Effector CD4-positive, alpha-beta T cell (primary cell): Measurements from ENCODE around the gene MIDN.
A peak's percentile ranks its signal among the peaks of the same experiment; 100 is the strongest.

ENCODE experiments used
- DNase-seq: peaks from one replicate; pipeline ENCODE4 v3.0.0-alpha.2; 2020

MIDN gene

DNA sequence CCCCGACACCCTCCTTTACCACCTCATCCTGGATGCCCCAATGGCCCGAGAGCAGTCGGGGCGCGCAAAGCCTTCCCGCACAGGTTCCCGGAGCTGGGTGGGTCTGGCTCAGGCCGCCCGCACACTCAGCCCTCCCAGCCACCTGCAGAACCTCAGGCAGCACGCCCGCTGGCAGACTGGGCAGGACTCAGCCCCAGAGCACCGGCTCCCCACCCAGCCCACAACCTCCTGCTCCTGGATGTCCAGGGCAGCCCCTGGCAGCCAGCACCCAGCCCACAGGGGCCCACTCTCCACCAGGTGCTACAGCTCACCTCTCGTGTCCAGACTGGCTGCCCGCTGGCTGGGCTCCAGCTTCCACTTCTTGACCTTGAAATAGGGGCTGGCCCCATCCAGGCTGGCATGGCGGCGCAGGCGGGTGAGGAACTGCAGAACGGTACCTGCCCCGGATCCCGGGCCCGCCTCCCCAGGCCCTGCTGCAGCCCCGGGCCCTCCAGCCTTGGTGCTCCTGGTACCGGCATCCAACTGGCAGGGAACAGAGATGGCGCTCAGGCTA is 15.2 kb upstream of the MIDN start:
- no peak for DNase-seq

DNA sequence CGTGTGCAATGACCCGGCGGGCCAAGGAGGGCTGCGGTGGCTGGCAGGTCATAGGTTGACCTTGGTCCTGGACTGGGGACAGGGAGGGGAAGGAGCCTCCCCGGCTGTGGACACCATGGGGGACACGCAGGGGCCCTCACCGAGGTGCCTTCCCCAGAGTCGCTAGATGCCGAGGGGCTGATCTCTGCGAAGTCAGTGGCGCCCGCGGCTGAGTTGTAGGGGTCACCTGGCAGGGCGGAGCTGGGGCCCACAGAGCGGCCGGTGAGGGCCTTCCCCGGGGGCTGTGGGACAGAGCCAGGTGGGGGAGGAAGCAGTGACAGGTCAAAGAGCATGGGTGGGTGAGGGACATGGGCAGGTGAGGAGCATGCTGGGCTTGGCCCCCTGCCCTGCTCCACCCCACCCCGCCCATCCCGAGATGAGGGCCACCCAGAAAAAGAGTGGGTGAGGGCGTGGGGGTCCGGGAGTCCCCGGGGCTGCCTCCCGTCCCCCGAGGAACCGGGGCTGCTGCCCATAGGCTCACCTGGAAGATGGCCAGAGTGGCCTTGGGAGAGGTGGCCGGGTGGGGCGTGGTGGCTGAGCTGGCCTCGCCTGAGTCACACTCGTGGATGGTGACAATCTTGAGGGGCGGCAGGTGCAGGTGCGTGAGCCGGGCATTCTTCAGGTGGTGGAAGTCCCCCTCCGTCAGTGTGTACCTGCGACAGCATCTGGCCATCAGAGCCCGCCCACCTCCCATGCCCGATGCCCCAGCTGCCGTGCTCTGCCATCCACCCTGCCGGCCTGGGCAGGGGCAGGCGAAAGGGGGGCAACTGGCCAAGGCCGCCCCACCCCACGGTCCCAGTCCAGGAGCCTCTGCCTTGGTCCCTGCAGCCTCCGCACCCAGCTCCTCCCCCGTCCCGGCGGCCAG is 14.1 kb upstream of the MIDN start:
- no peak for DNase-seq

DNA sequence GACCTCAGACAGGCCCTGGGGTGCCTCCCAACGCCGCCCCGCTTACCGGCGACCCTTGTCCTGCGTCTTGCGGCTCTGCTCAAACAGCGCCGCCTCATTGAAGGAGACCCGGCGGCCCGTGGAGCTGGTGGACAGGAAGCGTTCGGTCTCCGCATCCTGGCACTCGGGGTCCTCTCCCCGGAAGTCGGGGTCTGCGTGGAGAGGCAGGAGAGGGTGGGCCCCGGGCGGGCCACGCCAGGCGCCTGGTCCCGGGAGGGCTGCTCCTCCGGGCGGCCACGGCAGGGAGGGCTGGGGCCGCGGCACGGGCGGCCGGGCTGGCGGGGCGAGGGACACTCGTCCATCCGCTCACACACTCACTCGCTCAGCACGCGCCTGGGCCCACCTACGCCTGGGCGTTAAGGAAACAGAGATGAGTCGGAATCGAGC is 13.4 kb upstream of the MIDN start:
- no peak for DNase-seq

DNA sequence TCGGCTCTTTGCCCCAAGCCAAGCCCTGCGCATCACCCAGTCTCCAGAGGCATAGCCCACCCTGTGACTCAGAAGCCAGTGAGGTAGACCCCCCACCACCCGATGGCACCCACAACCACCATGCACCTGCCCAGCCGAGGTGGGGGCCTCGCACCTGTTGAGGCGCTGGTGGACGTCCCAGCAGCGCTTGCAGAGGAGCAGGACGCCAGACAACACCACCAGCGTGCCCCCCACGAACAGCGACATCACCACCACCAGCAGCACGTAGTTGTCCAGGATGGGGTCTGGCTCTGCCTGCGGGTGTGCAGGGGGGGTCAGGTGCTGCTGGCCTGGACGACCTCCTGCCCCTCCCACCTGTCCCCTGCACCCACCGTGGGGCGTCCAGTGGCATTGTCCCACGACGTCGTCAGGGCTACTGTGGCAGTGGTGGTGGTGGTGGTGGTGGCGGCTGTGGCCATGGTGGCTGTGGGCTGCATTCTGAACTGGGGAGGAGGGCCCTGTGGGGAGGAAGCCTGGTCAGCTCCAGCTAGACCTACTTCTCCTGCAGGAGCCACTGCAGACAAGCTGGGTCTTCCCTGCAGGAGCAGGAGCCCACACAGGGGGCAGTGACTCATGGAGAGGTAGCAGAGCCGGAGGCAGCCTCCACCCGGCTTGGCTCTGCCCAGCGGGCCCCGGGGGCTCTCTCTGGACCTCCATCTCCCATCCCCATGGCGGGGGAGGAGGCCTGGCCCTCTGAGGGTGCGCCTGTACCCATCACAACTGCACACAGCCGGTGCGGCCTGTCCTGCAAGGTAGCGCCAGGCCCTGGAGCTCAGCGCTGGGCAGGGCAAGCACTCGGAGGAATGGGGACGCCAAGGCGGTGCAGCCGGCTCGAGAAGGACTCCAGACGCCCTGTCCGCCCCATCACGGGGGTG is 12.5 kb upstream of the MIDN start:
- no peak for DNase-seq

GRCh38 chr19:1236576-1236975 is 11.8 kb upstream of the MIDN start:
- no peak for DNase-seq

DNA sequence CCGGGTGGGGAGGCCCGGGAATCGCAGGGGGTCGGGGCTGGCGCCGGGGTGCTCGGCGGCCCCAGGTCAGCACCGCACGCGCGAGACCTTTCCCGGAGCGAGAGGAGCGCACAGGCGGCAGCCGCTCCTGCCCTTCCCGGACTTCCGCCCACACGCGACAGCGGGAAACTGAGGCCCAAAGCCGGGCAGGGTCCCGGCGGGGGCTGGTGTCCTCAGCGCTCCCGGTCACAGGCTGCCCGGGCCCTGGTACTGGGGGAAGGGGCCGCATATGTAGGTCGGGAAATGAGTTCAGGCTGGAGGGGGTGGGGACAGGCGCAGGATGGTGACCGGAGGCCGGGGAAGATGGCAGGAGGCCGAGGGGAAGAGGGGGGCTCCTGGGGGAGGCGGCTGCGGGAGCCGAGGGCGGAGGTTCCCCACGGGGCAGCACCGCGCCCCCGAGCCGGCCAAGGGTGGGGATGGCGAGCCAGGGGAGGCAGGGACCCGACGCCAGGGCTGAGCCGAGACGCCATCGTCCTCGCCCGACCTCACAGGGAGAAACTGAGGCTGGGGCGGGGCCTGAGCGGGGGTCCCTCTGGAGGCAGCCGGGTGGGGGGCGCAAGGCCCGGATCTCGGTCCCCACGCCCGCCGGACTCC is 11.2 kb upstream of the MIDN start:
- no peak for DNase-seq

DNA sequence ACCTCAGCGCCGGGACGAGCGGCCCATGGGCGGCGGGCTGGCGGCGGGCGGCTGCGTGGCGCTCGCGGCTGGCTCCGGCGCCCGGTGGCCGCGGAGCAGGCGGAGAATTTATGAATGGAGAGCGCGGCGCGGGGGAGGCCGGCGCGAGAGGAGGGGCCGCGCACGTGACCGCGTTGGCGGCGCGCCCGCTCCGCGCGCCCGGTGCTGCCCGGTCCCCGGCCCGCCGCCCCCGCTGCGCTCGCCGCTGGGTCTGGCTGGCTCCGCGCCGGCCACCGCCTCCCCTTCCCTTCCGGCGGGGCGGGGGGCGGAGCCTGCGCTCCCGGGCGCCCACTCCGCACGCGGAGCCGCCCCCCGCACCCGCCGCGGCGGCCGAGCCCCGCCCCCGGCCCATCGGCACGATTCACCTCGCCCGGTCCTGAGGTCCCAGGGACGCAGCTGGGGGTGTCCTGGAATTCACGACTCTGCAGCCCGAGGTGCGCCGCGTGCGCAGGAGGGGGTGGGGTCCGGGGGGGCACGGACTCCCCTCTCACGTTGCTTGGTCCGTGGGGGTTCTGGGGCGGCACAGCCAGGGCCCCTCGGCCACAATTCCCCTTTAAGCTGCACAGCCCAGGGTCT is 10.5 kb upstream of the MIDN start, which contains the start of gene CBARP:
TSS of gene CBARP (minus strand) at position 252 of the 615 bp plus-strand sequence. CDS start 1,905 bp downstream, outside the sequence.
- no peak for DNase-seq

DNA sequence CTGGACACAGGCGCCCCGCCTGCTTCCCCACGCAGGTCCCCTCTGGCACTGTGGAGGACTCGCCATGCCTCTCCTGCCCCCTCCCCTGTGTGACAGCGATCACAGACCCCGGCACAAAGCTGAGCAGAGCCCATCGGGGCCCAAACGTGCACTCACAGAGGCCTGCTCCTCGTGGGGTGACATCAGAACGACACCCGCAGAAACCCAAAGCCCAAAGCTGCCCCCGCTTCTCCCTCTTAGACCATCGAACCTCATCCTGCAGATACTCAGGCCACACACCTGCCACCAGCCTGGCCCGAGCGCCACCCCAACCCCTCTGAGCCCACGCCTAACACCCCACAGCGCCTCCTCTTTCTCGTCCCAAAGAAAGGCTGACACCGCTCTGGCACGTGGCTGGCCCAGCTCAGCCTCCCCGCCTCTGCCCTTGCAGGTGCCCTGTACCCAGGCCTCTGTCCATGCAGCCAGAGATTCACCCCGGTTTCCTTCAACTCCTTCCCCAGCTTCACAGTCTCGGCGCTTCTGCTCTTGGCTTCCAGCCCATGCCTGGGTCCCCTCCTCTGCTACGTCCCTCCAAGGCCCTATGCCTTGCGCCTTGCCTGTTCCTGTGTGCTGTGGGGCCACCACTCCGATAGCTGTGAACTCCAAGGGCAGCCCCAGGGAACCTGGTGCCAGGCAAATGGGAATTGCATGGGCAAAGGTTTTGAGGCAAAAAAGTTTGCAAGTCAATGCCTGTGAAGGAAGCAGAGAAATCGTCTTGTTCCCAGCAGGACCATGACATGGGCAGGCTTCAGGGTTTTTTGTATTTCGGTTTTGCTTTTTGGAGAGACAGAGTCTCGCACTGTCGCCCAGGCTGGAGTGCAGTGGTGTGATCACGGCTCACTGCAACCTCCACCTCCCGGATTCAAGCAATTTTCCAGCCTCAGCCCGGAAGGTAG is 9.7 kb upstream of the MIDN start:
- DNase-seq: no peak

DNA sequence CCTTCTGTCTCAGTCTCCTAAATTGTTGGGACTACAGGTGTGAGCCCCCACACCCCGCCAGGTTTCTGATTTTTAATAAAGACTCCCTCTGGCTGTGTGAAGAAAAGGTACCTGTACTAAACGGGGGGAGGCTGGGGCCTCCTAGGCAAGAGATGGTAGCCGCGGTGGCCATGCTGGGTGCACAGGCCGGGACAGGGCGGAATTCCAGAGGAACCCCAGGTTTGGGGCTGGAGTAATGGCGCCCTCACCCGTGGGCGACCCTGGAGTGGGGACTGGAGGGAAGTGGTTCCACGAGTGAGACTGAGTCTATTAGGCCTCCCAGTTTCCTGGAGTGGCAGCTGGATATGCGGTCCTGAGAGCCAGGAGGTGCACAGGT is 9.0 kb upstream of the MIDN start:
- no peak for DNase-seq

- DNase-seq: peak; percentile 93
Observed at GRCh38 chr19:1239796-1240737, 8.3 kb upstream of the MIDN start.

DNA sequence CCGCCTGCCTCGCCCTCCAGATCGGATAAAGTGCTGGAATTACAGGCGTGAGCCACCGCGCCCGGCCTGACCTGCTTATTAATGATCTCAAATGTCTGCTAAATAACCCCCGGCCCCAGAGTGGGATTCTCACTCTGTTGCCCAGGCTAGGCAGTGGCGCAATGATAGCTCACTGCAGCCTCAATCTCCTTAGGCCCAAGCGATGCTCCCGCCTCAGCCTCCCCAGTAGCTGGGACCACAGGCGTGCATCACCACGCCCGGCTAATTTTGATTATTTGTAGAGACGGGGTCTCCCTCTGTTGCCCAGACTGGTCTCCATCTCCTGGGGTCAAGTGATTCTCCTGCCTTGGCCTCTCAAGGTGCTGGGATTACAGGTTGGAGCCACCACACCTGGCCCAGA is 7.5 kb upstream of the MIDN start:
- no peak for DNase-seq

GRCh38 chr19:1241417-1242095 is 6.8 kb upstream of the MIDN start, which contains the start of gene ATP5F1D:
Gene ATP5F1D (plus strand): TSS chr19:1241751. CDS start chr19:1241851, 100 bp downstream.
- peak; percentile 86 for DNase-seq

- DNase-seq: peak; percentile 85
Observed at GRCh38 chr19:1243768-1244692, 4.4 kb upstream of the MIDN start.

DNA sequence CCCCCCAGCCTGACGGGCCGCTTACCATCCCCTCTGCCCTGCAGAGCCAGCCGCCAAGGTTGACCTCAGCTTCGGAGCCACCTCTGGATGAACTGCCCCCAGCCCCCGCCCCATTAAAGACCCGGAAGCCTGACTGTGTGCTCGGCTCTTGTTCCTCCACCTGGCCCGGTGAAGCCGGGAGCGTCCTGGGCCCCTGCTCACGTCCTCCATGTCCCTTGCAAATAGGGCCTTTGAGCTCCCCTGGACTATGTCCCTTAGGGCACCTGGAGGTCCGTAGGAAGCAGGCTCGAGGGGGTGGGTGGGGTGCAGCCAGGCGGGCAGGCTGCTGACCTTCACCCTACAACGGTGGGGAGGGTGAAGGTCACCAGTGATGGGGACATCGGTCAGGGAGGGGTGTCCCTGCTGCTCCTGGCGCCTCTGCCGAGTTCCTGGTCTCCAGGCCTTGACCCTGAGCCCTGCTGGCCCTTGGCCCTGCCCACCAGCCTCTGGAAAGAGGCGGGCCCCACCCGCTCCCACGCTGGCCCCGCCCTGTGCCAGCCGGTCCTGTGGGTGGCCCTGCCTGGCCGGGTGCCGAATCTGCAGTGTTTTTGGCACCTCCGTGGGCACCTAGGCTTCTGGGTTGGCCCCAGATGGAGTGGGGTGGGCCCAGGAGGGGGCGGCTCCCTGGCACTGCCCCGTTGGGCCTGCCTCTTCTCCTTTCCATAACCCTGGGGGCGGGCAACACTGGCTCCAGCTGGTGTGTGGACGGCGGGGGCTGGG is 3.5 kb upstream of the MIDN start:
- DNase-seq: no peak

DNA sequence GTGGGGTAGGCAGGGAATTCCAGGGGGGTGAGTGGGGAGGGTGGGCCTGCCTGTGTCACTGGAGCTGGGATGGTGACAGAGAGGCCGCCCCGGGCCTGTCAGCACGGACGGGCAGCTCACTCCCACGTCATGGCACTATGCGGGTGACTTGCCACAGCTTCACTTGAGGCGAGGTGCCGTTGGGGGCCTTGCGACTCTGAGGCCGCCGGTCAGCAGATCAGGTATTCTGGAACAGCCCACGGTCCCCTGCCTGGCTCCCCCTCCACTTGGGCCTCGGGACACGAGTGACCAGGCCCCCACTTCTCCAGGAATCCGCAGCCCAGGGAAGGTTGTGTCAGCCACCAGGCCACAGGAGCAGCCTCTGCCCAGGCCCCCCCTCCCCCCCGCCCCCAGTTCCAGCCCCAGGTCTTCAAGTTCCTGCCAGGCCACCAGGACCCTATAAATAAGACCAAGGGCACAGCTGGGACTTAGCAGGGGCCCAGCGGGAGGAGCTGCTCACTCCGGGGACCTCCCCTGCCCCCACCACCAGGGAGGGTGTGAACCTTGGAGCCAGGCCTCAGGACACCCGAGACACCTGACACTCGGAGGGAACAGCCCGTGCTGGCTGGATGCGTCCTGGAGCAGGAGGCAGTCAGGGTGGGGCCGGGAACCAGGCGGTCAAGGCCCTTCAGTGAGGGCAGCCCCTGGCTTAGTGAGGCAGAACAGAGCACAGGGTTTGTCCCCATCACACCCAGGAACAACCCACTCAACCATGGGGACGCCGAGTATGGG is 2.7 kb upstream of the MIDN start:
- DNase-seq: no peak
